A172 (cell line): ENCODE measurements around the gene PHACTR3. TPM values are rescaled to one million over a fixed set of nuclear protein-coding genes. Genes with fewer than 3 reads are reported as not detected.

Experiments
- DNase-seq: peaks from one replicate; pipeline ENCODE4 v3.0.0-alpha.2; 2015; ENCODE audit warnings: low spot score
- total RNA-seq: library from RNA; depleted of rRNA; stranded (reverse); fragments of >200 nt; shearing (Covaris generic); gene quantifications from 2 replicates; pipeline ENCODE4 v1.2.3, GENCODE V29; 2014

The PHACTR3 gene
- total RNA-seq, 1 experiment from 2014 or later = not detected

- DNase-seq = no peak
Measured at GRCh38 chr20:59696476-59696875, 92.1 kb downstream of the PHACTR3 start.

- no peak for DNase-seq
Measured at GRCh38 chr20:59697068-59697467, 92.7 kb downstream of the PHACTR3 start.

- no peak for DNase-seq
Measured at GRCh38 chr20:59698598-59698997, 94.3 kb downstream of the PHACTR3 start.

GRCh38 chr20:59701236-59701635 lies 96.9 kb downstream of the PHACTR3 start:
- no peak for DNase-seq

DNA sequence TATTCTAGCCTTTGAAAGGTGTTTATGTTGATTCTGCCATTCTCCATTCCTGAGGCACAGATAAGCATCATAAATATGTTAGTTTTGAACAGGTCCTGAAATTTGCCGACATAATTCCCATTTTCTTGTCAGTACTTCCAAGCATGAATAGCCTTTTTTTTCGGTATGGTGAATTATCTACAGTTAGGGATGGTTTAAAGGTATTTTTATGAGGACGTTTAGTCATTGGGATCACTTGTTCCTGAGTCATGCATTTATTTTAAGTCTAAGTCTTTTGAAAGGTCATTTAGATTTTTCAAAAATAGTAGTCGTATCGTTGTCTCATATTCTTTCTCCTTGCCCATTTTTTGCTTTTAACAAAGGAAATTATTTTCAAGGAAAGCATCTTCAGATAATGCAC lies 98.7 kb downstream of the PHACTR3 start:
- no peak for DNase-seq

DNA sequence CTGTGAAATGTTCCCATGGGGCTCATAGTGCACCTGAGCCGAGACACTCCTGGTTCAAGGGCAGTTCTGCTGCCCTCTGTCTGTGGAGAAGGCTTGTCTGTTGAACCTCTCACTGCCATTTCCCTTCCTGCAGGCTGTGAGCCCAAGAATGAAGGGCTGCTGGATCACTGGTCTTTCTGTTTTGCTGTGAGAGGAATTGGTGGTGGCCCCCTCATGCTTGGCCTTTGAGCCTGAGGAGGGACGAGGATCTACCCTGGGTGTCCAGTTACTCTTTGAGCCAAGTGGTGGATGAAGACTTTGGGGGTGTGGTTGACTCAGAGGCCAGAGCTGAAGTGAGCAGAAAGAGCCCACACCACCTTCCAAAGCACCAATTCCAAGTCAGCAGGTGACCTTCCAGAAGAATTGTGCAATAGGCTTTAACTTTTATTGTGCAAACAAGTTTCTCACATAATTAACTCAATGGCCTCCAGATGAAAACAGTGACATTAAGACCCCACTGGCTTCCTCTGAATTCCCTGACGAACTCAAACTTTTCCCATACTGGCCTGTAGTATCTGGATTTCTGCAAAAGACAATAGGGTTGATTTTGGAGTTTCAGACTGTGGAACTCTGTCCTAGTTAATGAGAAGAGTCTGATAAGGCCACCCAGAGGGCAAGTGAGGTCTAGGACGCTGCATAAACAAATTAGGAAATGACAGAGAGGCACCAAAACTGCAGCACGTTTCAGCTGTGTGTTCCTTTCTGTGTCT lies 101.5 kb downstream of the PHACTR3 start:
- DNase-seq = no peak

DNA sequence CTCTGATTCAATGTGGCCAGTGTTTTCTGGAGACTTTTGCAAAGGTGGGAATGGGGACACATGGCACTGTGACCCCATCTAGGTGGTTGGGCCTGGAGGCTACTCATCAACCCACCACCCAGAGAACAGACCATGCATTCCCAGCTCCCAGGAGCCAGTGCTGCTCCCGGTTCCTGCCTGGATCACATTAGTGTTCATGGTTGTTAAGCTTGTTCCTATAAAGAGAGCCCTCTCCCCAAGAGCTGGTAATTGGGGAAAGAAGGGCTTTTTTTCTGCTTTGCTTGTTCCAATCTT lies 102.0 kb downstream of the PHACTR3 start:
- DNase-seq = no peak

GRCh38 chr20:59708326-59708725 lies 104.0 kb downstream of the PHACTR3 start:
- DNase-seq = no peak

GRCh38 chr20:59709636-59710035 lies 105.3 kb downstream of the PHACTR3 start:
- DNase-seq = no peak

DNA sequence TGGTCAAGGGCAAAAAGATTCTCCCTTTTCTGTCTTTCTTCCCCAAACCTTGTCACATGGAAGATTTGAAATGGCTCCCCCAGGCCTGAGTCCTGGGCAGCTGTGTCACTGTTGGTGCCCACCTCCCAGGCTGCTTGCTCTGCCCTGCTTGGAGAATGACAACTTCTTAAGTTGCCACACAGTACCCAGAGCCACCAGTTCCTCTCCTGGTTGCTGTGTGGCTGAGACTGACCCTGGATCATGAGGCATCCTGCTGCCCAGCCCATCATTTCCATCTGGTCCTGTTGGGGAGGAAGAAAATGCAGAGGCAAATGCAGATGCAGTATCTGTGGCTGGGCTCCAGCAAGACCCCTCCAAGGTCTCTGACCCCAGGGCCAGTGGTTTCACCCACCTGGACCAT lies 113.7 kb downstream of the PHACTR3 start:
- no peak for DNase-seq

DNA sequence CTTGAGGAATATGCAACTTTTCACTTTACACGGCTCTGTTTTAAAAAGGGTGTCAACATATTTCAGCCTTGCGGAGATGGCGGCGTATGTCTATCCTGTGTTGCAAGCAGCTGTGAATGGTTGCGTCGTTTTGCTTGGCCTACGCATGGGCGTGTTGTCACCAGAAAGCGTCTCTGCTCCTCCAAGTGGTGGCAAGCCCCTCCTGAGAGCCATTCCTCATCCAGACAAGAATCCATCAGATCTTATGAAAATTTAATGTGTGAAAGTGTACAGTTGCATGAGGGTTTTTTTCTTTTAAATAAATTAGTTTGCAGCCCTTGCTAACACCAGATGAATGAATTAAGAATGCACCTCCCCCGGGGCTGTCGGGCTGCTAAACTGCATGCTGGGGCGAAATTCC lies 114.4 kb downstream of the PHACTR3 start:
- no peak for DNase-seq

DNA sequence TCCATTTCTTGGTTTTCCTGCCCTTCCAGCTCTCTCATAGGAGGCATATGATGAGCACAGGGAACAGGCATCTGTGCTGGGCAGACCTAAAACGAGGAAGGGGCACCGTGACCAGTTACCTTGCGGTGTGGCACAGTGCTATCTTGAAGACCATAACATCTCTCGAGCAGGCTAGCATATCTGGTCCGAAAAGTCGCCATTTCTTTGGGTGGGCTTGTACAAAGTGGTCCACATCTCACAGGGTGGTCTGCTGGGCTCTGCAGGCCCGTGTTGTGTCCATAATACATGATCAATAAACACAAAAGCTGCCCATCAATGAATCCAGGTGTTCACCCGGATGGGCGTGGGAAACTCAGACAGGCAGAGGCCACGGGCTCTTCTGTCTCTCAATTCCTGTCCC lies 115.7 kb downstream of the PHACTR3 start:
- no peak for DNase-seq

DNA sequence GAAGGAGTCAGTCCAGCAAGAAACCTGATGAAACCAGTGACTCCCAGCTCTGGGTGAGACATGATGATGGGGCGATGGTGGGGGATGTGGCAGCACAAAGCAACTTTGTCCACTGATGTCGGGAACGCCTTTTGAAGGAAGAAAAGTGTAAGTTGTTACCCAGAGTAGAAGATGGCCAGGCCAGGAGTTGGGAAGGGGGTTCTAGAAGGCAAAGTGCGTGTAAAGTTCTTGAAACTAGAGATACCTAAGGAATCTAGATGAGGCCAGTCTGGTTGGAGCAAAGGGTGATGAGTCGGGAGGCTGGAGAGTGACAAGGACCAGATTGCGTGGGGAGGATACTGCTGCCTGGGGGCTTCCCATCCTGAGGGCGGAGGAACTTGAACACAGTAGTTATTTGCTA lies 117.0 kb downstream of the PHACTR3 start:
- no peak for DNase-seq

DNA sequence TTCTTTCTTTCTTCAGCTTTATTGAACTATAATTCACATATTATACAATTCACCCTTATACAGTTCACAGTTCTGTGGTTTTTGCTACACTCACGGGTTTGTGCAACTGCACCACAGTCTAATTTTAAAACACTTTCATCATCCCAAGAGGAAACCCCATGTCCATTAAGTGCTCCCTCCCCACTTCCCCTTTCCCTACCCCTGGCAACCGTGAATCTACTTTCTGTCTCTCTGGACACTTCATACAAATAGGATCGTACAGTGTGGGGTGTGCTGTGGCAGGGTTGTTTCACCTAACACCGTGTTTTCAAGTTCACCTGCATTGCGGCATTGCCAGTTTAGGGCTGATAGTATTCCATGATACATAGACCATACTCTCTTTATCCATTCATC lies 118.8 kb downstream of the PHACTR3 start:
- no peak for DNase-seq

DNA sequence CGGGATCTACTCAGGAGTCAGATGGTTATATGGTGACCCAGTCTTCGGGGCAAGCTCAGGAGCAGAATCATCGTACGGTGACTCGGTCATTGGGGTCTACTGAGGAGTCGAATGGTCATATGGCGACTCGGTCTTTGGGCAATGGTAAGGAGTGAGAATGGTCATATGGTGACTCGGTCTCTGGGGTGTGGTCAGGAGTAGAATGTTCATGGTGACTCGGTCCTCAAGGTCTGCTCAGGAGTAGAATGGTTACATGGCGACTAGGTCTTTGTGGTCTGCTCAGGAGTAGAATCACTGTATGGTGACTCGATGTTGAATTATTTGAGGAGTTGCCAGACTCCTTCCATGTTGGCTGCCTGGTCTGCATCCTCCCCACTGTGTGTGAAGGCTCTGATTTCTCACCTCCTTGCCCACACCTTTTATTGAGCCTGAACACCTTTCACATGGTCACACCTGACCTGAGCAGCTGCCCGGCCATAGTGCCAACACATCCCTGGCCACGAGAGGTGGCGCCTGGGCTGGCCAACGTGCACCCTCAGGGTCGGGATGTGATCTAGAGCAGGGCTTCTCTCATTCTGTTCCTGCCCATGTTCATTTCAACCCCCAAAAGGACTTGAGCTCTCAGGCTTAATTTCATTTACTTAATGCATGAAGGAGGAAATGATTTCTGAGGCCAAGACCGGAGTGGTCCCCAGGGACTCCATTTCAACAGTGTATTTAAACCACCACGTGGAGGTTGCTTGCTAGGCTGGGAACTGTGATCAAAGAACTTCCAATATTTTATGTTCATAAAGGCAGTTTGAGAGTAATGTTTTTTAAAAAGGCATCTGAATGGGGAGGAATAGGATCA lies 119.5 kb downstream of the PHACTR3 start:
- DNase-seq = no peak

- DNase-seq = no peak
Measured at GRCh38 chr20:59724457-59725366, 120.4 kb downstream of the PHACTR3 start.

DNA sequence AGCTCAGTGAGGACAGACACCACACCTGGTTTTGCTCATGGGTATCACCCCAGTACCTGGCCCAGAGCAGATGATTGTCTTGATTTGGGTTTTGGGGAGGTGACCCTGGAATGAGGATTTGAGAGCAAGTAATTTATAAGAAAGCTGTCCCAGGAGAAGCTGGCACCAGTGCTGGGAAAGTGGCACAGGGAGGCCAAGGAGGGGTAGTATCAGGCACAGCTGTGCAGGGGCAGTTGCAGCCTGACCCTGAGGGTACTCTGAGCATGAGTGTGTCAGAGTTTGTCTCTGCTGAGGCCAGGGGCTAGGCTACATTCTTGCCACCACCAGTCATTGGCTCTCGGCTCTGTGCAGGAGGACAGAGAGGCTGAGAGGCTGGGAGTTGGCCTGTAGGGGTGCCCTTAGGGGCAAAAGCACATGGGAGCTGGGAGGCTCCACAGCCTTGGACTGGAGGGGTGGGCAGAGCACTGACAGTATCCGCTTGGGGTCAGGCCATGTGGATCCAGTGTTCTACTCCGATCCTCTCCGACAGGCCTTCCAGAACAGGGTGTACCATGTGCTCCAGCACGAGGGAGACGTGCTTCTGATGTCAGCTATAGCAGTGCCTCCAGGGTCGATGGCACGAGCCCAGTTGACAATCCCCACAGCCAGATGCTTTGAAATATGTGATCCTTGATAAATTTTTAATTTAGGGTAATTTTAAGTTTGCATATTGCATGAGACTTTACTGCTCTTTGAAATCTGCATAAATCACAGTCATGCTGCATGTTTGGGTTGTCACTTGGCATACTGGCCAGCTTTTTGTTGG lies 121.3 kb downstream of the PHACTR3 start:
- DNase-seq = no peak

DNA sequence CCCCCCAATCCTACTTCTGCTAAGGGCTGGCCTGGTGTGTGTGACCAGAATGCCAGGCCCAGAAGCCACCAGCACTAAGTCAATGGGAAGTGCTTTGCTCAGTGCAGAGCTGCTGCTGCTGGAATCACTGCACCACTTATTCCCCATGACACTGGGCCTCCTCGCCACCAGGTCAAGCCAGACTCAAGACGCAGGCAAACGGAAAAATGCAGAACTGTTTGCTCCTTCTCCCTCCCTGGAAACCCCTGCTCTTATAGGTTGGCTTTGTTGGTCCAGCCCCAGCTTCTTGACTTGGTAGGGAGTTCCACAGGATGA lies 121.9 kb downstream of the PHACTR3 start:
- DNase-seq = no peak

DNA sequence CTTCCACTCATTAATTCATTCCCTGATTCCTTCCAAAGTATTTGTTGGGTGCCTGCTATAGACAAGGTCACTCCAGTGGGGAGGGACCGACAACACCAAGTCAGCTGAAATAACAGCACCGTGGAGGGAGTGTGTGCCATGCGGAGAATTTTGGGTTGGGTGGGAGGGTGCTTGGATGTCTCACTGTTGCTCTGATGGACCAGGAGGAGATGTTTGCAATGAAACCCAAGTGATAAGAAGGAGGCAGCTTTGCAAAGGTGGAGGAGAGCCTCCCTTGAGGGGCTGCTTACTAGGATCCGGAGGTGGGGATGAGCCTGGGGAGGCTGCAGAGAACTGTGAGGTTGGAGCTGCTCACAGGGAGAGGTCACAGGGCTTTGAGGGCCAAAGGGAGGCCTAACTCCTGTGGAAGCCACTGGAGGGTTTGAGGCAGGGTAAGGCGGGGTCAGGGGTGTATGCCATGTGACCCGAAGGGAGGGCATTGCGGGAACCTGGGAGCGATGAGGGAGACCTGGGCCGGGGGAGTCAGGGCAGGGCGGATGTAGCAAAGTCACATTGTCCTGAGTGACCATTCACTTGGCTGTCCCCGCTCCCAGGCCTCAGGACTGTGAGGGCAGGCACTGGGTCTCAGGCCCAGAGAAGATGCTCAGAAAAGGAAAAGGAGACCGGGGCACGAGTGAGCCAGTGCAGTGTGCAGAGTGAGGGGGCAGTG lies 124.5 kb downstream of the PHACTR3 start:
- no peak for DNase-seq

GRCh38 chr20:59729506-59729905 lies 125.2 kb downstream of the PHACTR3 start:
- DNase-seq = no peak

GRCh38 chr20:59730722-59731121 lies 126.4 kb downstream of the PHACTR3 start:
- no peak for DNase-seq
